HG02759 (cell line): Measurements from ENCODE around the gene COA8.

Experiments used
- ATAC-seq: cut with Tn5 transposase; IDR thresholded peaks from one replicate; pipeline ENCODE4 v1.9.1; 2021; ENCODE audit warnings: mild to moderate bottlenecking, moderate library complexity; ENCODE audit not compliant: unreplicated experiment

COA8 gene

GRCh38 chr14:103619057-103619456 lies 56.3 kb downstream of the COA8 start:
- no peak for ATAC-seq

DNA sequence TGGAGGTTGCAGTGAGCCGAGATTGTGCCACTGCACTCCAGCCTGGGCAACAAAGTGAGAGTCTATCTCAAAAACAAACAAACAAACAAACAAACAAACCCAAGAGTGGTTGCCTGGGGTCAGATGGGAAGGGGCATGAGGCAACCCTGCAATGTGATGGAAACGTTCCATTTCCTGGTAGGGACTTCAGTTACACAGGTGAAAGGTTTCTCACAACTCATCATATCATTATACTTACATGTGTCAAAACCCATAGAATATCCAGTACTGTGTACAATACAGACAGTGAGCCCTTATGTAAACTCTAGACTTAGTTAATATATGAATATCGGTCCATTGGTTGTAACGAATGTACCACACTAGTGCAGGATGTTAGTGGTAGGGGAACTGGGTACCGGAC lies 59.1 kb downstream of the COA8 start:
- ATAC-seq: no peak

DNA sequence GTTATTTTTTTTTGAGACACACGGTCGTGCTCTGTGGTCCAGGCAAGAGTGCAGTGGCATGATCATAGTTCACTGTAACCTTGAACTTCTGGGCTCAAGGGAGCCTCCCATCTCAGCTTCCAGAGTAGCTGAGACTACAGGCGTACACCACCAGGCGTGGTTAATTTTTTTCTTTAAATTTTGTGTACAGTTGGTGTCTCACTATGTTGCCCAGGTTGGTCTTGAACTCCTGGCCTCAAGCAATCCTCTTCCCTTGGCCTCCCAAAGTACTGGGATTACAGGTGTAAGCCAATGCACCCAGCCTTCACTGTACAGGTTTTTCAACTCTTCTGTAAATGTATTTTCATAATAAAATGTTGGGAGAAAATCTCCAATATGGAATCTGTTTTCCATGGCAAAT lies 60.5 kb downstream of the COA8 start:
- no peak for ATAC-seq

DNA sequence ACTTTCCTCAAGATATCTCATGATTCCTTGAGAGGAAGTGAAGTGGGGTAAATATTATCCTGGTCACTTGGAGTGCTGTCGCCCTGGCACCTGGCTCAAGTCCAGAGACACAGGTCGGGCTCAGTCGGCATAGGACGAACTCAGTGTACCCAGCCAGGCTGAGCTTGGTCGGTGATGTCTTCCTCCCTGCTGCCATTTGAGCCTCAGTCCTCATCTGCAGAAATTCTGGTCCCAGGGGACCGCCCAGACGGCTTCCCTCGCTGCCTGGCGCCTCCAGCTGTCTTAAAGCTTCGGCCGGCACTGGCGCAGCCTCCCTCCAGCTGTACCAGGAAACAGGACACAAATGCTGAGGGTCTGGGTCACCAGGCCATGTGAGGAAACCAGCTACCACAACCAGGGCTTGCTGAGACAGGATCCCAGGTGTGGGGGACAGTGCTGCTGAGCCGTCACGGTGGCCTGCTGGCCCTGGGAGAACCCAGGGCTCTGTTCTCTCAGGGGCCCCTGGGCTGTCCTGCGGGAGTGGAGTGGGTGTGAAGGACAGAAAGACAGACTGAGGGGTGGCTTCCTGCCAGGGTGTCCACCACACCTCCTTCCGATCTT lies 61.2 kb downstream of the COA8 start:
- ATAC-seq: no peak

DNA sequence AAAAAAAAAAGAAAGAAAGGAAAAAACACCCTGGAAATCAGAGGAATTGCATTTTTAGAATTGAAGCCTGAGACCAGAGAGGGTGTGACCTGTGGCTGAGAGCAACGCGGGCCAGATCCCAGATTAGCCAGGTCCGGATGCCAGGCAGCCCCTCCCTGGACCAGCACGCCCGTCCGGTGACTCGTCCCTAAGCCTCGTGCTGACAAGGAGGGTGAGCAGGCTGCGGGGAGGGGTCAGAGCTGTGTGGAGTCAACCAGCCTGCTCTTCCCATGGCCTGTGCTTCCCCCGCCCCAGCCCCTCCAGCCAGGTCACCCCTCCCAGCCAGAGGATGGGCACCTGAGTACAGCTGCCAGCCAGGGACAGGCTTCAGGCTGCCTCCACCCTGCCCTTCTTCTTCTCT lies 62.1 kb downstream of the COA8 start:
- no peak for ATAC-seq

DNA sequence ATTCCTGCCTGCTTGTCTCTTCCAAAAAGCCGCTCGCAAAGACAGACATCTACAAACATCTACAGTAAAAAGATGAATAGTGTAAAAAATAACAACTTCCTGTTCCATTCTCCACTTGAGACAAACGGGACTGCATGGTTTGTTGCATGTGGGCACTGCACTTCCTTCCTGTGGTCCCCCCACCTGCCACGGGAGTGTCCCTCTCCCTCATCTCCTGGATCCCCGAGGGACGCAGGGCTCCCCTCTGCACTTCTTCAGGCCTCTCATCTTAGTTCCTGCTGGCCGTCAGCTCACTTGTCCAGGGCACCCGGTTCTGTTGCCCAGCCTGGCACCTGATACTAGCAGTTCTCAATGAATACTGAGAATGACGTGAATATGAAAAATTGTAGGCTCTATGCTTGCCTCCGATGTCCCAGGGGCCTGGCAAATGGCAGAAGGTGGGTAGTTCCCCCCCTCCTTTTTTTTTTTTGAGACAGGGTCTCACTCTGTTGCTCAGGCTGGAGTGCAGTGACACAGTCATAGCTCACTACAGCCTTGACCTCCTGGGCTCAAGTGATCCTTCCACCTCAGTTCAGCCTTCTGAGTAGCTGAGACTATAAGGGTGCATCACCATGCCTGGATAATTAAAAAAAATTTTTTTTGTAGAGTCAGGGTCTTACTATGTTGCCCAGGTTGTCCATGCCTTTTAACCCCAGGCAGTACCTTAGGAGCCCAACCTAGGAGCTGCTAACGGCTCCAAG lies 62.8 kb downstream of the COA8 start:
- ATAC-seq: no peak

DNA sequence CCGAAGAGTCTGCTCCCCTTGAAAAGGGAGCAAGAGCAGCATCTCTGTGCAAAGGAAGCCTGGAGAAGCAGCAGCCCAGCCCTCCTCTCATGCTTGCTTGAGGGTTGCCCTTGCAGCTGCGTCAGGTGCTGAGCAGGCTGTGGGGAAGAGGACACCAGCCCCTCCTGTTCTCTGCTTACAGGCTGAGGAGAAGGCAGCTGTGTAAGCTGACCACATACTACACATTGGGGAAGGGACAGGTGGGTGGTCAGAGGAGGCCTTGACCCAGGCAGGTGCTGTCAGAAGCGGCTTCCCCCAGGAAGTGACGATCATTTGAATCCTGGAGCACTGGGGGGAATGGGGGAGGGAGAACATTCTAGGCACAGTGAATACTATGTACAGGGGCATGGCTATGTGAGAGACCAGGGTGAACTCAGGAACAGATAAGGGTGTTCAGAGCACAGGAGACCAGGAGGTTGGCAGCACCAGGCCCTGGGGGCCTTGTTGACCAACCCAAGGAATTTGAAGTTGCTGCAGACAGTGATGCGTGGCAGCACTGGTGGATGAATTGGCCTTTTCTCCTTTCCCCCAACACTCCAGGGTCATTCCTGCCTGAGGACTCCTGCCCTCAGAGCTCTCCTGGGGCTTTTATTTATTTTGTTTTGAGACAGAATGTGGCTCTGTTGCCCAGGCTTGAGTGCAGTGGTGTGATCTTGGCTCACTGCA lies 63.5 kb downstream of the COA8 start:
- no peak for ATAC-seq

DNA sequence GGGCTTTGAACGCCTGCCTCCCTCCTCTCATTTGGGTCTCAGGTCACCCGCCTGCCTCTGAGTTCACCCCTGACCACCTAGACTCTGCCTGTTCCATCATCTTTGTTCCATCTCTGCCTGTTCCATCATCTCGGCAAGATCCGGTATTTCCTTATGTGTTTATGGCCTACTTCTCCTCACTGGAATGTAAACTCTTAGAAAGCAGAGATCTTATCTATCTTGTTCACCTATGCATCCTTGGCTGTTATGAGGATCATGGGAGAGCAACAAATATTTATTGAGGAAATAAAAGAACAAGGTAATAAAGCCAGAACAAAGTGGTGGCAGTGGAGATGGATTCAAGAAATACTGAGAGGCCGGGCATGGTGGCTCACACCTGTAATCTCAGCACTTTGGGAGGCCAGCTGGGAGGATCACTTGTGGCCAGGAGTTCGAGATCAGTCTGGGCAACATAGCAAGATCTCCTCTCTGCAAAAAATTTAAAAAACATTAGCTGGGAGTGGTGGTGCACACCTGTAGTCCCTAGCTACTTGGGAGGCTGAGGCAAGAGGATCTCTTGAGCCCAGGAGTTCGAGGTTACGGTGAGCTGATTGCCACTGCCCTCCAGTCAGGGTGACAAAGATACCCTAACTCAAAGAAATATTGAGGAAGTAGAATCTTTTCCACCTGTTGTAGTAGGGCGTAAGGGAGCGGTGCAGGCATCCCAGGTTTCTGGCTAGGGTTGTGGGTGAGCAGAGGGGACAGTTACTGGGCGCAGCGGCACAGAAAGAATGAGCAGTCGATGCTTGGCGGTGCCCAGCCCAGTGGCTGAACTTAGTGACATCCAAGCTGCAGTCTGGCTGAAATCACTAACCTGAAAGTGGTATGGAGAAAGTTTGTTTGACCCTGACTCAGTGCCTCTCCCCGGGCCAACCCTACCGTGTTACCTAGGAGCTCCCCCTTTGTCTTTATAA lies 64.6 kb downstream of the COA8 start:
- no peak for ATAC-seq

- ATAC-seq: no peak
Observed at GRCh38 chr14:103628221-103628683, 65.5 kb downstream of the COA8 start.

- peak; percentile 71 for ATAC-seq
Observed at GRCh38 chr14:103628684-103629502, 66.1 kb downstream of the COA8 start, which contains the start of gene KLC1. TSS of gene KLC1 (plus strand) at chr14:103629211. CDS start at chr14:103654565, 25,354 bp downstream.

- ATAC-seq: peak; percentile 29
Observed at GRCh38 chr14:103629503-103630121, 66.9 kb downstream of the COA8 start.

- no peak for ATAC-seq
Observed at GRCh38 chr14:103630364-103631108, 67.8 kb downstream of the COA8 start.

GRCh38 chr14:103633391-103633790 lies 70.6 kb downstream of the COA8 start:
- ATAC-seq: no peak

- no peak for ATAC-seq
Observed at GRCh38 chr14:103634156-103634555, 71.4 kb downstream of the COA8 start.

GRCh38 chr14:103638594-103638993 lies 75.8 kb downstream of the COA8 start:
- no peak for ATAC-seq
